Activated T-cell treated with anti-CD3 and anti-CD28 coated beads, Interleukin-2, amount 50 U/mL, for 24 hours (primary cell): ENCODE results near the gene PKD2.
"Not testable (repeated sequence)": the region's sequence is repeated elsewhere in the genome, so short reads cannot be mapped to it uniquely, and the experiment has no call there.

Source experiments
- DNase-seq: peaks from one replicate; pipeline ENCODE4 v3.0.0-alpha.2; 2020
- H3K27ac Mint-ChIP-seq: 2 replicates; pipeline ENCODE4 v1.8.0; 2020; ENCODE audit warnings: mild to moderate bottlenecking, mixed read lengths
- H3K27me3 Mint-ChIP-seq: 2 replicates; pipeline ENCODE4 v1.8.0; 2020; ENCODE audit warnings: mixed read lengths
- H3K36me3 Mint-ChIP-seq: 2 replicates; pipeline ENCODE4 v1.8.0; 2020; ENCODE audit warnings: low read depth, mixed read lengths
- H3K4me1 Mint-ChIP-seq: 2 replicates; pipeline ENCODE4 v1.8.0; 2020; ENCODE audit warnings: low read depth, mixed read lengths
- H3K4me3 Mint-ChIP-seq: 2 replicates; pipeline ENCODE4 v1.8.0; 2020; ENCODE audit warnings: mild to moderate bottlenecking, moderate library complexity, mixed read lengths
- H3K9me3 Mint-ChIP-seq: 2 replicates; pipeline ENCODE4 v1.8.0; 2020; ENCODE audit warnings: mixed read lengths

PKD2 gene

GRCh38 chr4:88093874-88094273 is 86.4 kb downstream of the PKD2 start:
- Mint-ChIP-seq H3K4me1 (no peaks in the 10 kb centered on the region), H3K4me3 (no peak overlapping the region), H3K27ac (no peak overlapping the region), H3K27me3 (no peaks in the 10 kb centered on the region), H3K9me3 (no peaks in the 10 kb centered on the region), H3K36me3 (no peaks in the 10 kb centered on the region)
- no peak for DNase-seq

- DNase-seq = no peak
- H3K4me1 Mint-ChIP-seq = no peaks in the 10 kb centered on the region
These were observed 89.9 kb downstream of the PKD2 start for GRCh38 chr4:88097301-88097700.

GRCh38 chr4:88097781-88098180 is 90.3 kb downstream of the PKD2 start:
- H3K4me1 Mint-ChIP-seq = no peaks in the 10 kb centered on the region
- DNase-seq = no peak
- H3K27ac Mint-ChIP-seq = no peak overlapping the region
- no peaks in the 10 kb centered on the region for H3K9me3 Mint-ChIP-seq
- H3K27me3 Mint-ChIP-seq = peaks cover 9% of the 10 kb centered on the region
- no peak overlapping the region for H3K4me3 Mint-ChIP-seq
- H3K36me3 Mint-ChIP-seq = no peaks in the 10 kb centered on the region

More at GRCh38 chr4:88097301-88097700, 89.9 kb downstream of the PKD2 start:
- Mint-ChIP-seq H3K36me3 (no peaks in the 10 kb centered on the region), H3K27ac (no peak overlapping the region), H3K27me3 (peaks cover 9% of the 10 kb centered on the region), H3K4me3 (no peak overlapping the region), H3K9me3 (no peaks in the 10 kb centered on the region)

- Mint-ChIP-seq H3K27ac (no peak overlapping the region), H3K36me3 (no peaks in the 10 kb centered on the region), H3K27me3 (peaks cover 9% of the 10 kb centered on the region), H3K9me3 (no peaks in the 10 kb centered on the region), H3K4me1 (no peaks in the 10 kb centered on the region), H3K4me3 (no peak overlapping the region)
- DNase-seq = no peak
These were observed 91.7 kb downstream of the PKD2 start for GRCh38 chr4:88098993-88099752.

- Mint-ChIP-seq H3K27me3 (peaks cover 9% of the 10 kb centered on the region), H3K9me3 (no peaks in the 10 kb centered on the region), H3K4me1 (peaks cover 6% of the 10 kb centered on the region), H3K4me3 (no peak overlapping the region), H3K27ac (no peak overlapping the region), H3K36me3 (no peaks in the 10 kb centered on the region)
- no peak for DNase-seq
These were observed 93.7 kb downstream of the PKD2 start for GRCh38 chr4:88101165-88101564.

GRCh38 chr4:88102026-88102425 is 94.6 kb downstream of the PKD2 start:
- Mint-ChIP-seq H3K36me3 (no peaks in the 10 kb centered on the region), H3K9me3 (no peaks in the 10 kb centered on the region), H3K4me3 (no peak overlapping the region), H3K4me1 (peaks cover 15% of the 10 kb centered on the region), H3K27ac (no peak overlapping the region), H3K27me3 (peaks cover 9% of the 10 kb centered on the region)
- DNase-seq = no peak

- Mint-ChIP-seq H3K9me3 (no peaks in the 10 kb centered on the region), H3K27ac (no peak overlapping the region), H3K36me3 (no peaks in the 10 kb centered on the region), H3K4me1 (peaks cover 18% of the 10 kb centered on the region), H3K4me3 (no peak overlapping the region), H3K27me3 (peaks cover 6% of the 10 kb centered on the region)
- no peak for DNase-seq
These were observed 97.6 kb downstream of the PKD2 start for GRCh38 chr4:88104902-88105610.

GRCh38 chr4:88106205-88106604 is 98.8 kb downstream of the PKD2 start:
- Mint-ChIP-seq H3K27me3 (peaks cover 3% of the 10 kb centered on the region), H3K9me3 (no peaks in the 10 kb centered on the region), H3K4me1 (peaks cover 18% of the 10 kb centered on the region), H3K36me3 (no peaks in the 10 kb centered on the region), H3K27ac (peak overlapping the region; percentile 34), H3K4me3 (no peak overlapping the region)
- DNase-seq = no peak

GRCh38 chr4:88107406-88108107 is 100.1 kb downstream of the PKD2 start:
- no peaks in the 10 kb centered on the region for H3K9me3 Mint-ChIP-seq
- peaks cover 18% of the 10 kb centered on the region for H3K4me1 Mint-ChIP-seq
- no peak for DNase-seq
- no peak overlapping the region for H3K4me3 Mint-ChIP-seq
- no peaks in the 10 kb centered on the region for H3K27me3 Mint-ChIP-seq
- no peak overlapping the region for H3K27ac Mint-ChIP-seq
- no peaks in the 10 kb centered on the region for H3K36me3 Mint-ChIP-seq

GRCh38 chr4:88108108-88108465 is 100.7 kb downstream of the PKD2 start:
- not testable (repeated sequence) for H3K4me3 Mint-ChIP-seq, H3K27me3 Mint-ChIP-seq, H3K36me3 Mint-ChIP-seq, H3K9me3 Mint-ChIP-seq, DNase-seq, H3K27ac Mint-ChIP-seq
- H3K4me1 Mint-ChIP-seq = peaks cover 18% of the 10 kb centered on the region

- DNase-seq = no peak
- Mint-ChIP-seq H3K27me3 (no peaks in the 10 kb centered on the region), H3K4me1 (peaks cover 18% of the 10 kb centered on the region), H3K27ac (no peak overlapping the region), H3K36me3 (no peaks in the 10 kb centered on the region), H3K9me3 (no peaks in the 10 kb centered on the region), H3K4me3 (no peak overlapping the region)
These were observed 101.3 kb downstream of the PKD2 start for GRCh38 chr4:88108747-88109122.

- DNase-seq = no peak
- Mint-ChIP-seq H3K27ac (no peak overlapping the region), H3K36me3 (no peaks in the 10 kb centered on the region), H3K9me3 (no peaks in the 10 kb centered on the region), H3K27me3 (no peaks in the 10 kb centered on the region), H3K4me1 (peaks cover 18% of the 10 kb centered on the region), H3K4me3 (no peak overlapping the region)
These were observed 101.9 kb downstream of the PKD2 start for GRCh38 chr4:88109123-88109881.

GRCh38 chr4:88110826-88111225 is 103.4 kb downstream of the PKD2 start:
- no peak overlapping the region for H3K4me3 Mint-ChIP-seq
- DNase-seq = no peak

GRCh38 chr4:88112856-88113255 is 105.4 kb downstream of the PKD2 start:
- Mint-ChIP-seq H3K4me3 (no peak overlapping the region), H3K27me3 (no peaks in the 10 kb centered on the region), H3K36me3 (no peaks in the 10 kb centered on the region), H3K27ac (no peak overlapping the region), H3K4me1 (no peaks in the 10 kb centered on the region), H3K9me3 (no peaks in the 10 kb centered on the region)
- DNase-seq = no peak

More at GRCh38 chr4:88110826-88111225, 103.4 kb downstream of the PKD2 start:
- Mint-ChIP-seq H3K36me3 (no peaks in the 10 kb centered on the region), H3K9me3 (no peaks in the 10 kb centered on the region), H3K4me1 (peaks cover 15% of the 10 kb centered on the region), H3K27me3 (no peaks in the 10 kb centered on the region), H3K27ac (no peak overlapping the region)
